Measurements from ENCODE around the gene MET. TPM values are rescaled to one million over a fixed set of nuclear protein-coding genes. Genes with fewer than 3 reads are reported as not detected.
"Not testable (repeated sequence)": the region's sequence is repeated elsewhere in the genome, so short reads cannot be mapped to it uniquely, and the experiment has no call there.

Gene MET
- total RNA-seq, 2 experiments from 2014 or later, result 0.16 to 0.27 TPM

- Mint-ChIP-seq H3K36me3 (ENCODE audit: low read depth) (no peaks in the 10 kb centered on the region), H3K4me3 (no peak overlapping the region)
- no peak for ATAC-seq
These were observed 30.3 kb upstream of the MET start for GRCh38 chr7:116641551-116642153.

GRCh38 chr7:116643148-116643547, 28.8 kb upstream of the MET start:
- H3K36me3 Mint-ChIP-seq (ENCODE audit: low read depth); H3K4me3 Mint-ChIP-seq; H3K27me3 Mint-ChIP-seq; POLR2A ChIA-PET; H3K4me1 Mint-ChIP-seq (ENCODE audit: low read depth); intact Hi-C loops (cut with micrococcal nuclease); H3K27ac Mint-ChIP-seq; H3K9me3 Mint-ChIP-seq; ATAC-seq; CTCF ChIA-PET; DNase-seq: not testable (repeated sequence)

More at GRCh38 chr7:116641551-116642153, 30.3 kb upstream of the MET start:
- H3K27me3 Mint-ChIP-seq, result peaks cover 3% of the 10 kb centered on the region
- DNase-seq, result no peak
- H3K4me1 Mint-ChIP-seq (ENCODE audit: low read depth), result no peaks in the 10 kb centered on the region
- POLR2A ChIA-PET, result no interaction called here
- CTCF ChIA-PET, result no interaction called here
- intact Hi-C loops (cut with micrococcal nuclease), result no loop called here
- H3K9me3 Mint-ChIP-seq, result no peaks in the 10 kb centered on the region
- H3K27ac Mint-ChIP-seq, result no peak overlapping the region
- TF ChIP-seq CTCF (IDR thresholded peaks at IDR 0.05), result no peak

- ChIA-PET POLR2A (interaction anchor here (0.7 kb wide), 1 partner anchor 1238 kb away, joined by 3 read pairs; no protein-coding TSS in a partner anchor), CTCF (no interaction called here)
- Mint-ChIP-seq H3K4me1 (ENCODE audit: low read depth) (no peaks in the 10 kb centered on the region), H3K36me3 (ENCODE audit: low read depth) (no peaks in the 10 kb centered on the region), H3K27ac (no peak overlapping the region), H3K27me3 (peaks cover 15% of the 10 kb centered on the region), H3K9me3 (no peaks in the 10 kb centered on the region), H3K4me3 (no peak overlapping the region)
- TF ChIP-seq CTCF (IDR thresholded peaks at IDR 0.05), result no peak
- no peak for ATAC-seq
- intact Hi-C loops (cut with micrococcal nuclease), result no loop called here
- DNase-seq, result no peak
These were observed 27.4 kb upstream of the MET start for GRCh38 chr7:116644628-116645027.

GRCh38 chr7:116647290-116647689, 24.7 kb upstream of the MET start:
- CTCF ChIA-PET, result no interaction called here
- intact Hi-C loops (cut with micrococcal nuclease), result no loop called here
- Mint-ChIP-seq H3K4me3 (no peak overlapping the region), H3K4me1 (ENCODE audit: low read depth) (no peaks in the 10 kb centered on the region), H3K9me3 (no peaks in the 10 kb centered on the region), H3K27me3 (peaks cover 23% of the 10 kb centered on the region), H3K36me3 (ENCODE audit: low read depth) (no peaks in the 10 kb centered on the region), H3K27ac (no peak overlapping the region)
- no peak for DNase-seq
- no peak for TF ChIP-seq CTCF (IDR thresholded peaks at IDR 0.05)
- ATAC-seq, result no peak
- POLR2A ChIA-PET, result no interaction called here

GRCh38 chr7:116647861-116648260, 24.1 kb upstream of the MET start:
- intact Hi-C loops (cut with micrococcal nuclease), result no loop called here
- H3K4me3 Mint-ChIP-seq, result no peak overlapping the region
- ATAC-seq (no peak), DNase-seq (no peak)
- ChIA-PET CTCF (no interaction called here), POLR2A (no interaction called here)
- H3K9me3 Mint-ChIP-seq, result no peaks in the 10 kb centered on the region
- H3K27me3 Mint-ChIP-seq, result peaks cover 23% of the 10 kb centered on the region
- H3K4me1 Mint-ChIP-seq (ENCODE audit: low read depth), result no peaks in the 10 kb centered on the region
- TF ChIP-seq CTCF (IDR thresholded peaks at IDR 0.05), result no peak
- H3K36me3 Mint-ChIP-seq (ENCODE audit: low read depth), result no peaks in the 10 kb centered on the region
- H3K27ac Mint-ChIP-seq, result no peak overlapping the region
